ENCODE data around the gene CDKN2B.

The CDKN2B gene

DNA sequence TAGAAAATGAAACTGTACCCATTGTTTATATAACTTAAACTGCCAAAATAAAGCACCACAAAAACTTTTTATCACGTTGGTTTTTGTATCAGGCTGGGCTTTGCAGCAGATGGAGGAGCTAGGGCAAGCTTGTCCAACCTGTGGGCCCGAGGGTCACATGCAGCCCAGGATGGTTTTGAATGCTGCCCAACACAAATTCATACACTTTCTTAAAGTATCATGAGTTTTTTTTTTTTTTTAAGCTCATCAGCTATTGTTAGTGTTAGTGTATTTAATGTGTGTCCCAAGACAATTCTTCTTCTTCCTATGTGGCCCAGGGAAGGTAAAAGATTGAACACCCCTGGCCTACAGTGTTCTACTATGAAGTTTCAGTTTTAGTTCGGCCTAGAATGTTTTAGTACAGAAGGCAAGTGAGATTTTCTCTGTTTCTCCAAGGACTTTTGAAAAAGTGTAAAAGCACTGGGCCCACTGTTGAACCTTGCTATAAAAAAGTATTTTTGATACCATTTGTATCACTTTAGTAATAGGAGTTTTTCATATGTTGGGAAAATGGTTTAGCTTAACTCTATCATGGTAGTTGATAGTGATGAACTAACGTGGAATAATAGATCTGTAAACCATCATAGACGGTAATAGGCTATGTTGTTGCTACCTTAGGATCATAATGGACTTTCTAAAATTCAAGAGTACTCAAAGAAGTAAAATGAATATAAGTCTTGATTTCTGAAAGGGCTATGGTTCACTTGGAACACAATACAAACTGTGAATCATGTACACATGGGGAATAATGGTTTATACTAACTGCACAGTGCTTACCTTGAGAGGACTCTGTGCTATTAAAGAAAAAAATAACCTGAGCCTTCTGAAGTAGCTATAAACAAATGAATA, 17.8 kb downstream of the CDKN2B start:
- H3K9ac ChIP-seq = no peak overlapping the region
- H2AFZ ChIP-seq = no peak overlapping the region
- H3K36me3 ChIP-seq (ENCODE audit: control insufficient read depth, insufficient read depth, low read length) = no peaks in the 10 kb centered on the region
- H3K4me1 ChIP-seq = no peaks in the 10 kb centered on the region
- H3K79me2 ChIP-seq = no peaks in the 10 kb centered on the region
- H3K4me2 ChIP-seq (ENCODE audit: low read length) = no peak overlapping the region
- no peak overlapping the region for H3K27ac ChIP-seq
- H3K4me3 ChIP-seq (ENCODE audit: low read depth, low read length) = no peak overlapping the region
- TF ChIP-seq, protein P1, sequence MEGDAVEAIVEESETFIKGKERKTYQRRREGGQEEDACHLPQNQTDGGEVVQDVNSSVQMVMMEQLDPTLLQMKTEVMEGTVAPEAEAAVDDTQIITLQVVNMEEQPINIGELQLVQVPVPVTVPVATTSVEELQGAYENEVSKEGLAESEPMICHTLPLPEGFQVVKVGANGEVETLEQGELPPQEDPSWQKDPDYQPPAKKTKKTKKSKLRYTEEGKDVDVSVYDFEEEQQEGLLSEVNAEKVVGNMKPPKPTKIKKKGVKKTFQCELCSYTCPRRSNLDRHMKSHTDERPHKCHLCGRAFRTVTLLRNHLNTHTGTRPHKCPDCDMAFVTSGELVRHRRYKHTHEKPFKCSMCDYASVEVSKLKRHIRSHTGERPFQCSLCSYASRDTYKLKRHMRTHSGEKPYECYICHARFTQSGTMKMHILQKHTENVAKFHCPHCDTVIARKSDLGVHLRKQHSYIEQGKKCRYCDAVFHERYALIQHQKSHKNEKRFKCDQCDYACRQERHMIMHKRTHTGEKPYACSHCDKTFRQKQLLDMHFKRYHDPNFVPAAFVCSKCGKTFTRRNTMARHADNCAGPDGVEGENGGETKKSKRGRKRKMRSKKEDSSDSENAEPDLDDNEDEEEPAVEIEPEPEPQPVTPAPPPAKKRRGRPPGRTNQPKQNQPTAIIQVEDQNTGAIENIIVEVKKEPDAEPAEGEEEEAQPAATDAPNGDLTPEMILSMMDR (IDR thresholded peaks at IDR 0.05) = no peak
- peaks cover 12% of the 10 kb centered on the region for H3K27me3 ChIP-seq (ENCODE audit: control insufficient read depth, insufficient read depth, low read length)
- no peaks in the 10 kb centered on the region for H3K9me3 ChIP-seq (ENCODE audit: control insufficient read depth, low read length)

- H3K4me2 ChIP-seq (ENCODE audit: low read length) = no peak overlapping the region
- H3K27me3 ChIP-seq (ENCODE audit: control insufficient read depth, insufficient read depth, low read length) = peaks cover 12% of the 10 kb centered on the region
- TF ChIP-seq, protein P1 (IDR thresholded peaks at IDR 0.05) = no peak
- no peak overlapping the region for H3K9ac ChIP-seq
- H3K27ac ChIP-seq = no peak overlapping the region
- H2AFZ ChIP-seq = no peak overlapping the region
- H3K9me3 ChIP-seq (ENCODE audit: control insufficient read depth, low read length) = no peaks in the 10 kb centered on the region
- no peaks in the 10 kb centered on the region for H3K79me2 ChIP-seq
- no peaks in the 10 kb centered on the region for H3K4me1 ChIP-seq
- no peaks in the 10 kb centered on the region for H3K36me3 ChIP-seq (ENCODE audit: control insufficient read depth, insufficient read depth, low read length)
- no peak overlapping the region for H3K4me3 ChIP-seq (ENCODE audit: low read depth, low read length)
Observed at GRCh38 chr9:21989440-21990189, 19.5 kb downstream of the CDKN2B start.

DNA sequence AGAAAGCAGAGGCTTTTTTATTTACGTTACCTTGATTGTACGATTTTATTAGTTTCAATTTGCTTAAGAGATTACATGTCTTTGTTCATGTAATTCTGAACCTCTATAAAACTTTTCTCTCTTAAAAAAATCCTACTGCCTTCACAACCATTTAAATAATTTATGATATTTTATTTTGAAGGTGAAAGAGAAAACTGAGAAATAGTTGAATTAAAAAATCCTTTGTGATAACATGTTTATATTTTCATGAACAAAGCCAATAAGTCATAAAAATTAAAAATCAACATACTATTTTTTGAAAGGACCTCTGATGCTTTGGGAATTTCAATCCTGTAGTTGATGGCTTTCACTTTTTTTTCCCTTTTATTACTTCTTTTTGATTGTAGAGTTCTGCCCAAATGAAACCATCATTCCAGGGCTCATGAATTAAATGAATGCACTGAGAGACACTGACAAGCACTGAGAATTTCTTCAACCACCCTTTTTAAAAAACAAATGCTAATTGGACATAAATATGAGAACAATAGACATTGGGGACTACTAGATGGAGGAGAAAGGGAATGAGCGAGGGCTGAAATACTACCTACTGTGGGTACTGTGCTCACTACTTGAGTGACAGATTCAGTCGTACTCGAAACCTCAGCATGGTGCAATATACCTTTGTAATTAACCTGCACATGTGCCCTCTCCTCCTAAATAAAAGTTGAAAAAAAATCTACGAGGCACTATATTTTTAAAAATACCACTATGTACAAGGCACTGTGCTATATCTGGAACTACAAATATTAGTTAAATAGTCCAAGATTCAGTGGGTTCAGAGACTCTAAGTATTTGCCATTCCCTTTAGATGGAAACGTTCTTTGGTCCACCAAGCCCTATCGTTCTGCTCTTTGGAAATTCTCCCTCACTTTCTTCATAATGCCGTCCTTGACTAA, 20.8 kb downstream of the CDKN2B start:
- Histone ChIP-seq H3K4me1 (no peaks in the 10 kb centered on the region), H3K36me3 (ENCODE audit: control insufficient read depth, insufficient read depth, low read length) (no peaks in the 10 kb centered on the region), H2AFZ (no peak overlapping the region), H3K79me2 (no peaks in the 10 kb centered on the region), H3K9me3 (ENCODE audit: control insufficient read depth, low read length) (no peaks in the 10 kb centered on the region), H3K27me3 (ENCODE audit: control insufficient read depth, insufficient read depth, low read length) (peaks cover 12% of the 10 kb centered on the region), H3K4me2 (ENCODE audit: low read length) (no peak overlapping the region), H3K27ac (no peak overlapping the region), H3K4me3 (ENCODE audit: low read depth, low read length) (no peak overlapping the region), H3K9ac (no peak overlapping the region)
- TF ChIP-seq, protein P1 (IDR thresholded peaks at IDR 0.05) = no peak

DNA sequence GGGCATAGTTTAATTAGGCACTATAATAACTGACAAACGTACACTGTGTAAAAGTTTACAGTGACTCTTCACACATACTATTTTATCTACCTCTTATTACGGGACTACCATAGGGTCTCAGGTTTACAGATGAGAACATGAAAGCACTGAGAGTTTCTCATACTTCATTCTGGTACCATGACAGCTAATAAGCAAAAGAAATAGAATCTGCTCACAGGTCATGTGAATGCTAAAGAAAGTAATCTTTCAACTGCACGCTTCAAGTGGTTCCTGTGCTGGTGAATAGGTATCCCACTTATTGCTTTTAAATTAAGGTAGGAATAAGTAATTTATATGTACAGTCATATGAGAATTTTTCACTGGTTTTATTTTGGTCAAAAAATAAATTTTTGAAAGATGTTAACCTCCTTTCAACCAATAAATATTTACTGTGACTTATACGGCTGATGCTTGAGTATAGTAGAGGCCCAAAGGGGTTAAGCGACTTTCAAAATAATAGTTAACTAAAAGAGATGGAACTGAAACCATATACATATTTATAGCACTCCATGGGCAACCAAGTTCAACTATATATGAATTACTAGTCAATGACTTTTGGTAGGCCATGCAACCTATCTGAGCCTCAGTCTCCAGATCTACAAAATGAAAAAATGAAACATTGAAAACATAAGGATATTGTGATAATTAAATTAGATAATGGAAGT, 23.0 kb downstream of the CDKN2B start:
- no peak overlapping the region for H3K4me2 ChIP-seq (ENCODE audit: low read length)
- no peak overlapping the region for H3K9ac ChIP-seq
- no peak overlapping the region for H3K4me3 ChIP-seq (ENCODE audit: low read depth, low read length)
- H2AFZ ChIP-seq = no peak overlapping the region
- peaks cover 12% of the 10 kb centered on the region for H3K27me3 ChIP-seq (ENCODE audit: control insufficient read depth, insufficient read depth, low read length)
- no peaks in the 10 kb centered on the region for H3K9me3 ChIP-seq (ENCODE audit: control insufficient read depth, low read length)
- H3K4me1 ChIP-seq = no peaks in the 10 kb centered on the region
- no peak overlapping the region for H3K27ac ChIP-seq
- no peaks in the 10 kb centered on the region for H3K36me3 ChIP-seq (ENCODE audit: control insufficient read depth, insufficient read depth, low read length)
- TF ChIP-seq, protein P1 (IDR thresholded peaks at IDR 0.05) = no peak
- no peaks in the 10 kb centered on the region for H3K79me2 ChIP-seq

Measured in parathyroid adenoma (tissue), 2 donors.